ENCODE results near the gene SVIL.

GRCh38 chr10:29409241-29410054 lies 225.3 kb downstream of the SVIL start:
- no peak for TF ChIP-seq CTCF (conservative IDR thresholded peaks at IDR 0.05 in 1 of 2, IDR thresholded peaks at IDR 0.05 in 1 of 2; ENCODE audit: low read depth in 1 of 2, low read length in 2 of 2)
- TF ChIP-seq EZH2 (IDR thresholded peaks at IDR 0.05; ENCODE audit: low read length, missing control alignments) = no peak

Measured in fibroblast of lung (primary cell).